ENCODE measurements around the gene NXPH4. TPM values are rescaled to one million over a fixed set of nuclear protein-coding genes. Genes with fewer than 3 reads are reported as not detected.
A peak's percentile ranks its signal among the peaks of the same experiment; 100 is the strongest.

The NXPH4 gene
- total and polyA plus RNA-seq, 5 experiments from 2014 or later, result 0.41 to 0.55 TPM; not detected in 3

GRCh38 chr12:57224973-57225679 lies 8.5 kb downstream of the NXPH4 start:
- H3K4me3 Mint-ChIP-seq, result peak overlapping the region in 9 of 10 donors; percentile 28 to 79 (median 61)
- ATAC-seq (peak; percentile 69 to 78), DNase-seq (peak in 9 of 10 donors; percentile 57 to 88 (median 76))
- H3K27ac Mint-ChIP-seq, result peak overlapping the region in 6 of 10 donors; percentile 31 to 66 (median 46)
- peaks cover 0 to 6% (median 2%) of the 10 kb centered on the region in 3 donors for H3K36me3 Mint-ChIP-seq
- H3K4me1 Mint-ChIP-seq, result peaks cover 37 to 83% (median 69%) of the 10 kb centered on the region in 4 donors
- POLR2A ChIA-PET, result interaction anchor here (1.1 to 5.7 kb wide), 3 partner anchors 13 to 18 kb away, joined by 3 to 40 read pairs (median 6); a partner anchor contains a TSS
- peaks cover 39 to 77% (median 57%) of the 10 kb centered on the region in 5 donors for H3K27me3 Mint-ChIP-seq
- H3K9me3 Mint-ChIP-seq, result peaks cover 0 to 2% (median 0%) of the 10 kb centered on the region in 9 donors

- POLR2A ChIA-PET, result interaction anchor here (0.6 to 5.7 kb wide), 4 partner anchors 12 to 124 kb away, joined by 3 to 40 read pairs (median 6); a partner anchor contains a TSS
- no peak for ATAC-seq
- H3K4me3 Mint-ChIP-seq, result peak overlapping the region in 9 of 10 donors; percentile 28 to 79 (median 61)
- peaks cover 0 to 6% (median 2%) of the 10 kb centered on the region in 3 donors for H3K36me3 Mint-ChIP-seq
- peak overlapping the region in 3 of 10 donors; percentile 31 to 55 (median 40) for H3K27ac Mint-ChIP-seq
- peaks cover 39 to 71% (median 53%) of the 10 kb centered on the region in 5 donors for H3K27me3 Mint-ChIP-seq
- peaks cover 0 to 2% (median 0%) of the 10 kb centered on the region in 9 donors for H3K9me3 Mint-ChIP-seq
- peaks cover 40 to 85% (median 72%) of the 10 kb centered on the region in 4 donors for H3K4me1 Mint-ChIP-seq
- no peak for DNase-seq
These were observed 9.2 kb downstream of the NXPH4 start for GRCh38 chr12:57225680-57226210.

GRCh38 chr12:57226588-57227314 lies 10.2 kb downstream of the NXPH4 start:
- H3K4me3 Mint-ChIP-seq, result peak overlapping the region in 9 of 10 donors; percentile 40 to 84 (median 61)
- peaks cover 0 to 8% (median 5%) of the 10 kb centered on the region in 3 donors for H3K36me3 Mint-ChIP-seq
- H3K27ac Mint-ChIP-seq, result peak overlapping the region in 1 of 10 donors; percentile 54
- H3K27me3 Mint-ChIP-seq, result peaks cover 33 to 61% (median 44%) of the 10 kb centered on the region in 5 donors
- ATAC-seq (no peak), DNase-seq (no peak)
- H3K9me3 Mint-ChIP-seq, result peaks cover 0 to 2% (median 0%) of the 10 kb centered on the region in 9 donors
- H3K4me1 Mint-ChIP-seq, result peaks cover 35 to 80% (median 71%) of the 10 kb centered on the region in 4 donors
- POLR2A ChIA-PET, result interaction anchor here (0.6 to 5.7 kb wide), 4 partner anchors 11 to 896 kb away, joined by 5 to 40 read pairs (median 6); a partner anchor contains a TSS

- Mint-ChIP-seq H3K27me3 (peaks cover 28 to 54% (median 37%) of the 10 kb centered on the region in 5 donors), H3K9me3 (peaks cover 0 to 2% (median 0%) of the 10 kb centered on the region in 9 donors), H3K4me1 (peaks cover 35 to 74% (median 66%) of the 10 kb centered on the region in 4 donors), H3K4me3 (peak overlapping the region in 5 of 10 donors; percentile 5 to 47 (median 43)), H3K36me3 (peaks cover 0 to 16% (median 6%) of the 10 kb centered on the region in 3 donors), H3K27ac (peak overlapping the region in 1 of 10 donors; percentile 40)
- no peak for ATAC-seq
- no peak for DNase-seq
- POLR2A ChIA-PET, result interaction anchor here (0.6 to 5.7 kb wide), 5 partner anchors 8 to 897 kb away, joined by 5 to 40 read pairs (median 6); partner anchors contain the start of gene NXPH4
These were observed 10.9 kb downstream of the NXPH4 start for GRCh38 chr12:57227315-57228115.

- Mint-ChIP-seq H3K9me3 (peaks cover 0 to 2% (median 0%) of the 10 kb centered on the region in 9 donors), H3K4me3 (peak overlapping the region; percentile 90 to 98 (median 94)), H3K27ac (peak overlapping the region; percentile 68 to 95 (median 88)), H3K36me3 (peaks cover 0 to 28% (median 15%) of the 10 kb centered on the region in 3 donors), H3K27me3 (peaks cover 16 to 37% (median 21%) of the 10 kb centered on the region in 5 donors), H3K4me1 (peaks cover 28 to 67% (median 57%) of the 10 kb centered on the region in 4 donors)
- ATAC-seq (peak; percentile 9 to 19), DNase-seq (no peak)
- POLR2A ChIA-PET, result interaction anchor here (0.6 to 4.7 kb wide), 8 partner anchors 9 to 1306 kb away, joined by 3 to 37 read pairs (median 4); partner anchors contain the start of gene NXPH4
These were observed 12.5 kb downstream of the NXPH4 start for GRCh38 chr12:57229046-57229633.

DNA sequence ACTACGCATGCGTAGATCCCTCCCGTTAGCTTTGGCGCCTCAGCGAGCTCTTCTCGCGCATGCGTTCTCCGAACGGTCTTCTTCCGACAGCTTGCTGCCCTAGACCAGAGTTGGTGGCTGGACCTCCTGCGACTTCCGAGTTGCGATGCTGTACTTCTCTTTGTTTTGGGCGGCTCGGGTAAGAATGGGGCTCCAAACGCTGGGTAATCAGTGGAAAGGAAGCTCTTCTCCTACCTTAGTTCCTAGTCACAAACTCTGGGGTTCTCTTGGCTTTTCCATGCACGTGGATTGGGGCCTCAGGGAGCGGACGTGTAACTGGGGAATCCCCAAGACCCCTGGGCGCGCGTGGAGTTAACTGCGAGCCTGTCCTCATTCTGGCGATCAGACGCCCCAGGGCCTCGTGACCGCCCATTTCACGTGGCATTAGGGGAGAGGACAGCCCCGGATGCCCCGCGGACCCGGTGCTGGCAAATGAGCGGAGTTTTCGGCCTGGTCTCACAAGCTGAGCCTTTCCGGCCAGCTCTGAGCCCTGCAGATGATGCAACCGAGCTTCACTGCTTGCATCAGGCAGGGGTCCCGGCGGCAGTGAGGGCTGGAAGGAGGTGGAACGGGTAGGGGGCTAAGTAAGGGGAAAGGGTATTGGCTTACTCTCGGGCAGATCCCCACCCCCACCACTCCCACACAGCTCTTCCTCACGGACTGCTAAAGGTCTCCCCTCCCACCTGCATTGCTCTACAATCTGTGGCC lies 13.2 kb downstream of the NXPH4 start, which contains the start of gene SHMT2:
SHMT2 (plus strand) TSS at position 78 of the 747 bp plus-strand sequence; CDS start at position 146, 68 bp downstream.
- Mint-ChIP-seq H3K4me1 (peaks cover 29 to 69% (median 60%) of the 10 kb centered on the region in 4 donors), H3K9me3 (peaks cover 0 to 2% (median 0%) of the 10 kb centered on the region in 9 donors), H3K27ac (peak within 1 kb of the TSS; percentile 68 to 95 (median 88)), H3K4me3 (peak within 1 kb of the TSS; percentile 90 to 98 (median 94)), H3K27me3 (peaks cover 16 to 33% (median 17%) of the 10 kb centered on the region in 5 donors), H3K36me3 (peaks cover 0 to 34% (median 21%) of the 10 kb centered on the region in 3 donors)
- ATAC-seq (peak; percentile 36 to 66), DNase-seq (peak; percentile 79 to 97 (median 90))
- POLR2A ChIA-PET, result interaction anchor here (0.6 to 4.7 kb wide), 8 partner anchors 10 to 1306 kb away, joined by 3 to 37 read pairs (median 4); partner anchors contain the start of gene NXPH4

DNA sequence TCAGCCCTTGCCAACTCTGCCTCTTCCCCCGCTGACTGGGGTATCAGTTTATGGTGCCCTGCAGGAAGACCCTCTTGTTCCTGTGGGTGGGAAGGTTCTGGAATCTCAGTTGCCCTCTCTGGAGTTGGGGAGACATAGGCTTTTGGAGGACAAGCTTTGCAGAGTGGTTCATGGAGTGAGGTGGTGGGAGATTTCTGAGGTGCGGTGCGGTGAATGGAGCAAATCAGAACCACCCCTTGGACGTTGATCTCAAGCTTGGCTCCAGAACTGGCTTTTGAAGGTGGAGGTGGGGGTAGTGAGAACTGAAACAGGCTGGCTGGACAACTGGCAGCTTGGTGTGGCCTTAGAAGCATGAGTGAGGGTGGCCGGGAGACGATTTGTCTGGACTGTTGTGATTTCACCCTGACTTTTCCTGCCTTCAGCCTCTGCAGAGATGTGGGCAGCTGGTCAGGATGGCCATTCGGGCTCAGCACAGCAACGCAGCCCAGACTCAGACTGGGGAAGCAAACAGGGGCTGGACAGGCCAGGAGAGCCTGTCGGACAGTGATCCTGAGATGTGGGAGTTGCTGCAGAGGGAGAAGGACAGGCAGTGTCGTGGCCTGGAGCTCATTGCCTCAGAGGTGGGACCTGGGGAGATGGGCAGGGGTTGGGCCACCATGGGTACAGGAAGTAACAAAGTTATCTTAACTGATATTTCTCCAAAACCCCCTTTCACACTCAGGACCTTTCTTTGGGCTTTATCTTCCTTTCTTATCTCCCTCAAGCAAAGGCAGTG lies 14.0 kb downstream of the NXPH4 start:
- peaks cover 0 to 38% (median 23%) of the 10 kb centered on the region in 3 donors for H3K36me3 Mint-ChIP-seq
- H3K9me3 Mint-ChIP-seq, result no peaks in the 10 kb centered on the region
- H3K4me3 Mint-ChIP-seq, result peak overlapping the region; percentile 90 to 98 (median 94)

DNA sequence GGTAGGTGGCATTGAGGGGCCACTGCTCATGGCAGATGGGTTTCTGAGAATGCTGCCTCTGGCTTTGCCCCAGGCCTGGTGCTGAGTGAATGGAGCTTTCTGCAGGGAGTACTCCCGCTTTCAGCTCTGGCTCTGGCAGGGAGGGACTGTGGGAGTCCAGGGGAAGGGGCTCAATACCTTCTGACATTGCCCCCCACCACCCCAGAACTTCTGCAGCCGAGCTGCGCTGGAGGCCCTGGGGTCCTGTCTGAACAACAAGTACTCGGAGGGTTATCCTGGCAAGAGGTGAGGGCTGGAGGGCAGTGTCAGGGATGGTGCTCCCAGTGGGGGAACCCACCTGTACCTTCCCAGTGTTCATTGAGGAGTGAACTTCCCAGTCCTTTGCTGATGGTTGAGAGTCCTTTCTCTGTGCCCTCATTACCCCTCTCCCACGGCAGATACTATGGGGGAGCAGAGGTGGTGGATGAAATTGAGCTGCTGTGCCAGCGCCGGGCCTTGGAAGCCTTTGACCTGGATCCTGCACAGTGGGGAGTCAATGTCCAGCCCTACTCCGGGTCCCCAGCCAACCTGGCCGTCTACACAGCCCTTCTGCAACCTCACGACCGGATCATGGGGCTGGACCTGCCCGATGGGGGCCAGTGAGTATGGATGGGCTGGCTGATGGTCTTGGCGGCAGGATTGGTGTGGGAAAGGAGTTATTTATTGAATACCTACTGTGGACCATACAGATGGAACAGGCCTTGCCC lies 14.9 kb downstream of the NXPH4 start:
- peaks cover 8 to 32% (median 12%) of the 10 kb centered on the region in 5 donors for H3K27me3 Mint-ChIP-seq
- peaks cover 0 to 38% (median 23%) of the 10 kb centered on the region in 3 donors for H3K36me3 Mint-ChIP-seq
- peak overlapping the region in 1 of 10 donors; percentile 13 for H3K27ac Mint-ChIP-seq
- DNase-seq, result no peak
- peak overlapping the region in 8 of 10 donors; percentile 28 to 98 (median 92) for H3K4me3 Mint-ChIP-seq
- POLR2A ChIA-PET, result interaction anchor here (3.2 to 4.7 kb wide), 2 partner anchors 9 to 16 kb away, joined by 28 to 37 read pairs; partner anchors contain the start of gene NXPH4
- peaks cover 25 to 63% (median 52%) of the 10 kb centered on the region in 4 donors for H3K4me1 Mint-ChIP-seq
- H3K9me3 Mint-ChIP-seq, result no peaks in the 10 kb centered on the region
- no peak for ATAC-seq

More for the DNA sequence above, 14.0 kb downstream of the NXPH4 start:
- POLR2A ChIA-PET, result interaction anchor here (0.6 to 4.7 kb wide), 3 partner anchors 10 to 1008 kb away, joined by 3 to 37 read pairs (median 28); partner anchors contain the start of gene NXPH4
- peak overlapping the region in 6 of 10 donors; percentile 31 to 90 (median 60) for H3K27ac Mint-ChIP-seq
- ATAC-seq (no peak), DNase-seq (no peak)
- H3K27me3 Mint-ChIP-seq, result peaks cover 12 to 32% (median 14%) of the 10 kb centered on the region in 5 donors
- H3K4me1 Mint-ChIP-seq, result peaks cover 27 to 67% (median 54%) of the 10 kb centered on the region in 4 donors

Measured in naive thymus-derived CD8-positive, alpha-beta T cell (primary cell).